Measurements from ENCODE around the gene ILDR1. TPM values are rescaled to one million over a fixed set of nuclear protein-coding genes. Genes with fewer than 3 reads are reported as not detected.

ILDR1 gene
- total and polyA plus RNA-seq, 8 donors, result 2.2 to 8.2 (median 5.2) TPM

- Histone ChIP-seq H3K27me3 (no peaks in the 10 kb centered on the region), H3K9me3 (peaks cover 0 to 3% (median 0%) of the 10 kb centered on the region in 4 donors), H3K36me3 (no peaks in the 10 kb centered on the region), H3K4me3 (no peak overlapping the region), H3K27ac (no peak overlapping the region), H3K4me1 (peaks cover 6 to 8% (median 7%) of the 10 kb centered on the region in 3 donors)
- DNase-seq (no peak), FAIRE-seq (no peak), ATAC-seq (no peak)
- TF ChIP-seq, protein P1, sequence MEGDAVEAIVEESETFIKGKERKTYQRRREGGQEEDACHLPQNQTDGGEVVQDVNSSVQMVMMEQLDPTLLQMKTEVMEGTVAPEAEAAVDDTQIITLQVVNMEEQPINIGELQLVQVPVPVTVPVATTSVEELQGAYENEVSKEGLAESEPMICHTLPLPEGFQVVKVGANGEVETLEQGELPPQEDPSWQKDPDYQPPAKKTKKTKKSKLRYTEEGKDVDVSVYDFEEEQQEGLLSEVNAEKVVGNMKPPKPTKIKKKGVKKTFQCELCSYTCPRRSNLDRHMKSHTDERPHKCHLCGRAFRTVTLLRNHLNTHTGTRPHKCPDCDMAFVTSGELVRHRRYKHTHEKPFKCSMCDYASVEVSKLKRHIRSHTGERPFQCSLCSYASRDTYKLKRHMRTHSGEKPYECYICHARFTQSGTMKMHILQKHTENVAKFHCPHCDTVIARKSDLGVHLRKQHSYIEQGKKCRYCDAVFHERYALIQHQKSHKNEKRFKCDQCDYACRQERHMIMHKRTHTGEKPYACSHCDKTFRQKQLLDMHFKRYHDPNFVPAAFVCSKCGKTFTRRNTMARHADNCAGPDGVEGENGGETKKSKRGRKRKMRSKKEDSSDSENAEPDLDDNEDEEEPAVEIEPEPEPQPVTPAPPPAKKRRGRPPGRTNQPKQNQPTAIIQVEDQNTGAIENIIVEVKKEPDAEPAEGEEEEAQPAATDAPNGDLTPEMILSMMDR (IDR thresholded peaks at IDR 0.05), result no peak
- intact Hi-C loops (cut with DNase I), result no loop called here
- 64 to 66% methylated on average over 3 of the region's 3 CpGs for WGBS, 2 donors
Observed at GRCh38 chr3:121956363-121956762, 65.7 kb downstream of the ILDR1 start.

DNA sequence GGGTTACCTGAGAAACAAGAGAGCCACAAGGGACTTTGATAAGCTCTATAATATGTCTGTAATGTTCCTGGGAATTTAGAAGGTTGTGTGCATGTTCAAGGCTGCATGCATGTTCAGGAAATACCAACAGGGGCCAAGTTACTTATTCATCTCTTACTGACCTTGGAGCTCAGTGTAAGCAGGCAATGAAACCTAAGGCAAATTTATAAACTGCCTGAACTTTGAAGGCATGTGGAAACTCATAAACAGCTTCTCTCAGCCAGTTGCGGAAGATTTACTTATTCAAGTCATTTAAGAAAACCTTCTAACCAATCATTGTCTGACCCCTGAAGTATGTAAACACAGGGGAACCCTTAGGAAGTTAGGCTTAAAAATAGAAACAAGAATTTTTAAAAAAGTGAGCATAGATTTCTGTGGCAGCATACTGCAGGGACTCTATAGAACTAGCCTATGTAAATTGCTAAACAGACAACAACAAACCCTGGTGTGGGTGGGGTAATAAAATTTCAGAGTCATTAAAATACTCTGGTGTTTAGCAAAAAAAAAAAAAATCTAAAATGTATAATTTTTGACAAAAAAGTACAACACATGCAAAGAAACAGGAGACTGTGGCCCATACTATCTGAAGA, 70.6 kb downstream of the ILDR1 start:
- H3K27ac ChIP-seq, result peak overlapping the region in 2 of 4 donors; percentile 54 to 77
- H3K4me1 ChIP-seq, result peaks cover 6 to 21% (median 14%) of the 10 kb centered on the region in 3 donors
- H3K36me3 ChIP-seq, result no peaks in the 10 kb centered on the region
- ATAC-seq (peak; percentile 86 to 98 (median 92)), DNase-seq (peak in 3 of 6 donors; percentile 21 to 30 (median 26)), FAIRE-seq (no peak)
- intact Hi-C loops (cut with DNase I), result no loop called here
- peaks cover 0 to 3% (median 0%) of the 10 kb centered on the region in 4 donors for H3K9me3 ChIP-seq
- WGBS, 2 donors, result 3 to 8% methylated on average over 1 of the region's 1 CpG
- H3K4me3 ChIP-seq, result no peak overlapping the region
- H3K27me3 ChIP-seq, result no peaks in the 10 kb centered on the region
- TF ChIP-seq, protein P1 (IDR thresholded peaks at IDR 0.05), result no peak

GRCh38 chr3:121948641-121949040, 73.4 kb downstream of the ILDR1 start:
- peaks cover 0 to 3% (median 0%) of the 10 kb centered on the region in 4 donors for H3K9me3 ChIP-seq
- no peak for FAIRE-seq
- intact Hi-C loops (cut with DNase I), result no loop called here
- TF ChIP-seq, protein P1 (IDR thresholded peaks at IDR 0.05), result no peak
- H3K27me3 ChIP-seq, result no peaks in the 10 kb centered on the region
- H3K4me1 ChIP-seq, result peaks cover 13 to 24% (median 17%) of the 10 kb centered on the region in 3 donors
- DNase-seq, result no peak
- 98 to 100% methylated on average over 1 of the region's 1 CpG for WGBS, 2 donors
- ATAC-seq, result no peak
- no peak overlapping the region for H3K27ac ChIP-seq
- H3K4me3 ChIP-seq, result no peak overlapping the region
- no peaks in the 10 kb centered on the region for H3K36me3 ChIP-seq

DNA sequence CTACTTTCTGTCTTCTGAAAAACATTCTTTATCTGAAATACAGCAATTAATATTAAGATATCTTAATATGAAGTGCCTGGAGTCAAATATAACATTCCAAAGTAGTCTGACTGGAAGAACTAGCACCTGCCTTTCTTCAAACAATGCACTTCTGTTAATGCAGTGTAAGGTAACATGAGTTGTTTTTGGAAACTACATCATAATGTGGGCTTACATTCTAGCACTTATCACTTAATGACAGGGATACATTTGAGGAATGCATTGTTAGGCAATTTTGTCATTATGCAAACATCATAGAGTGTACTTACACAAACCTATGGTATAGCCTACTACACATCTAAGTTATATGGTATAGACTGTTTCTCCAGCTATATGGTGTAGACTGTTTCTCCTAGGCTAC, 78.6 kb downstream of the ILDR1 start:
- peak in 3 of 4 donors; percentile 54 to 60 (median 59) for ATAC-seq
- TF ChIP-seq, protein P1 (IDR thresholded peaks at IDR 0.05), result no peak

More for the DNA sequence above, 78.6 kb downstream of the ILDR1 start:
- no peak for FAIRE-seq
- H3K36me3 ChIP-seq, result no peaks in the 10 kb centered on the region
- intact Hi-C loops (cut with DNase I), result no loop called here
- H3K4me3 ChIP-seq, result no peak overlapping the region
- peak overlapping the region in 3 of 4 donors; percentile 19 to 78 (median 68) for H3K27ac ChIP-seq
- H3K4me1 ChIP-seq, result peaks cover 27 to 28% (median 27%) of the 10 kb centered on the region in 3 donors
- H3K27me3 ChIP-seq, result no peaks in the 10 kb centered on the region
- no peaks in the 10 kb centered on the region for H3K9me3 ChIP-seq
- no peak for DNase-seq
